ENCODE measurements around the gene C1D. TPM values are rescaled to one million over a fixed set of nuclear protein-coding genes. Genes with fewer than 3 reads are reported as not detected.

Gene C1D
- 32.0 and 34.7 TPM in 2 replicates for total RNA-seq

GRCh38 chr2:68062680-68063387 lies at the start of gene C1D:
TSS of gene C1D (minus strand) at chr2:68063004. CDS start at chr2:68047310, 15,694 bp downstream.

Other genes starting within 250 kb of the C1D start
- 14.3 and 27.2 TPM in 2 replicates for gene PNO1, start 94.9 kb upstream of the C1D start, total RNA-seq
- gene PPP3R1, start 189.5 kb upstream of the C1D start, total RNA-seq: 15.7 and 27.5 TPM in 2 replicates